ENCODE measurements around the gene TPP1. TPM values are rescaled to one million over a fixed set of nuclear protein-coding genes. Genes with fewer than 3 reads are reported as not detected.

The TPP1 gene
- total and polyA plus RNA-seq, 10 of the 15 experiments (the other 5 are each of a cell fraction or from before 2014, with no cell fraction given), result 7.5 to 64.6 (median 38.3) TPM

- Histone ChIP-seq H3K79me2 (ENCODE audit: control insufficient read depth, insufficient read depth, low read length) (peaks cover 71% of the 10 kb centered on the region), H3K4me1 (ENCODE audit: control insufficient read depth, insufficient read depth, low read length) (peaks cover 17% of the 10 kb centered on the region), H3K4me2 (ENCODE audit: control insufficient read depth, insufficient read depth) (peak overlapping the region; percentile 96), H3K36me3 (ENCODE audit: control insufficient read depth in 2 of 2, insufficient read depth in 2 of 2, low read length in 1 of 2) (peaks cover 10 to 18% of the 10 kb centered on the region in 2 experiments), H4K20me1 (ENCODE audit: control insufficient read depth, insufficient read depth) (no peaks in the 10 kb centered on the region), H3K9ac (ENCODE audit: control insufficient read depth, insufficient read depth, low read length) (peak overlapping the region; percentile 87), H3K27me3 (replicated peaks in 1 of 2; ENCODE audit: control insufficient read depth in 2 of 2, insufficient read depth in 2 of 2, low read length in 1 of 2) (no peaks in the 10 kb centered on the region), H3K27ac (ENCODE audit: control insufficient read depth, insufficient read depth) (peak overlapping the region; percentile 85), H2AFZ (ENCODE audit: control insufficient read depth, low read depth, low read length) (no peak overlapping the region), H3K9me3 (replicated peaks; ENCODE audit: control insufficient read depth, insufficient read depth, low read length) (no peaks in the 10 kb centered on the region), H3K4me3 (peak overlapping the region; percentile 96)
- 54% methylated on average over 7 of the region's 7 CpGs for WGBS (ENCODE audit: insufficient coverage, insufficient replicate concordance, low lambda C conversion rate, missing lambda C conversion rate)
- CTCF ChIA-PET, result interaction anchor here (0.9 to 2.2 kb wide), 6 partner anchors 8 to 104 kb away, joined by 3 to 9 read pairs (median 3); partner anchors contain the start of genes MRPL17 and TPP1
- TF ChIP-seq SRF (IDR thresholded peaks at IDR 0.05; ENCODE audit: low read depth in 2 of 2, low read length in 2 of 2) (no peak), KLF5 (IDR thresholded peaks at IDR 0.05; ENCODE audit: partially characterized antibody) (no peak), NR2F1 (conservative IDR thresholded peaks at IDR 0.05) (no peak)
- DNase-seq (ENCODE audit: low read depth, low spot score) (no peak), FAIRE-seq (no peak), ATAC-seq (no peak)
- intact Hi-C loops (cut with micrococcal nuclease; ENCODE audit: unreplicated experiment), result loop anchor here (2.0 to 10.0 kb wide), 2 partner anchors 72 to 218 kb away; no protein-coding TSS in a partner anchor
- RAD21 ChIA-PET (ENCODE audit: unreplicated experiment), result interaction anchor here (0.7 to 4.8 kb wide), 5 partner anchors 9 to 223 kb away, joined by 3 to 60 read pairs (median 9); partner anchors contain the start of genes MRPL17, TAF10 and TPP1
- SMC1A ChIA-PET (ENCODE audit: uncharacterized antibody, unreplicated experiment), result interaction anchor here (0.7 to 6.2 kb wide), 5 partner anchors 15 to 223 kb away, joined by 3 to 57 read pairs (median 6); partner anchors contain the start of gene MRPL17
- in situ Hi-C loops (cut with MboI), result no loop called here
- POLR2A ChIA-PET, result interaction anchor here (0.6 to 2.2 kb wide), 4 partner anchors 9 to 1079 kb away, joined by 3 to 29 read pairs (median 6); partner anchors contain the start of genes MRPL17 and TPP1
- BruUV-seq (replicated peaks), result TSS peak; percentile 62
Observed at GRCh38 chr11:6602096-6602940, 16.9 kb downstream of the TPP1 start.

GRCh38 chr11:6601041-6601461 is 18.2 kb downstream of the TPP1 start:
- POLR2A ChIA-PET, result no interaction called here
- Histone ChIP-seq H3K36me3 (ENCODE audit: control insufficient read depth in 2 of 2, insufficient read depth in 2 of 2, low read length in 1 of 2) (peaks cover 11 to 18% of the 10 kb centered on the region in 2 experiments), H2AFZ (ENCODE audit: control insufficient read depth, low read depth, low read length) (no peak overlapping the region), H4K20me1 (ENCODE audit: control insufficient read depth, insufficient read depth) (no peaks in the 10 kb centered on the region), H3K27ac (ENCODE audit: control insufficient read depth, insufficient read depth) (no peak overlapping the region), H3K4me1 (ENCODE audit: control insufficient read depth, insufficient read depth, low read length) (peaks cover 6% of the 10 kb centered on the region; the same call in 1 of the 2 replicates), H3K79me2 (ENCODE audit: control insufficient read depth, insufficient read depth, low read length) (peaks cover 61% of the 10 kb centered on the region), H3K9ac (ENCODE audit: control insufficient read depth, insufficient read depth, low read length) (0 out of 2 replicates have a peak overlapping the region, but pooled peaks have one; percentile 4), H3K4me3 (no peak overlapping the region), H3K9me3 (replicated peaks; ENCODE audit: control insufficient read depth, insufficient read depth, low read length) (no peaks in the 10 kb centered on the region), H3K27me3 (replicated peaks in 1 of 2; ENCODE audit: control insufficient read depth in 2 of 2, insufficient read depth in 2 of 2, low read length in 1 of 2) (no peaks in the 10 kb centered on the region), H3K4me2 (ENCODE audit: control insufficient read depth, insufficient read depth) (peak overlapping the region; percentile 96)
- in situ Hi-C loops (cut with MboI) (no loop called here), intact Hi-C loops (cut with micrococcal nuclease; ENCODE audit: unreplicated experiment) (loop anchor here (10.0 kb wide), 1 partner anchor 216 kb away; no protein-coding TSS in a partner anchor)
- SMC1A ChIA-PET (ENCODE audit: uncharacterized antibody, unreplicated experiment), result no interaction called here
- DNase-seq (ENCODE audit: low read depth, low spot score) (no peak), ATAC-seq (no peak), FAIRE-seq (no peak)
- CTCF ChIA-PET, result no interaction called here
- RAD21 ChIA-PET (ENCODE audit: unreplicated experiment), result interaction anchor here (4.8 kb wide), 1 partner anchor 81 kb away, joined by 60 read pairs; the partner anchor contains the start of gene MRPL17
- WGBS (ENCODE audit: insufficient coverage, insufficient replicate concordance, low lambda C conversion rate, missing lambda C conversion rate), result 100% methylated on average over 13 of the region's 13 CpGs
- BruUV-seq (replicated peaks), result no TSS peak
- TF ChIP-seq RAD51 (IDR thresholded peaks at IDR 0.05), result no peak
- TF ChIP-seq ZZZ3 (IDR thresholded peaks at IDR 0.05; ENCODE audit: control insufficient read depth, insufficient read length, low read depth), result no peak
- TF ChIP-seq EZH2 (IDR thresholded peaks at IDR 0.05; ENCODE audit: borderline replicate concordance, control insufficient read depth, low read depth, low read length), result no peak
- no peak for TF ChIP-seq NKRF (conservative IDR thresholded peaks at IDR 0.05)
- no peak for TF ChIP-seq WRNIP1 (IDR thresholded peaks at IDR 0.05; ENCODE audit: borderline replicate concordance, low read depth, low read length)
- TF ChIP-seq HSF1 (IDR thresholded peaks at IDR 0.05; ENCODE audit: low read depth, low read length), result no peak
- TF ChIP-seq SRF (IDR thresholded peaks at IDR 0.05; ENCODE audit: low read depth in 2 of 2, low read length in 2 of 2), result no peak
- no peak for TF ChIP-seq ZNF622 (IDR thresholded peaks at IDR 0.05)
- TF ChIP-seq SIN3A (IDR thresholded peaks at IDR 0.05; ENCODE audit: low read depth, low read length), result no peak
- no peak for TF ChIP-seq KLF5 (IDR thresholded peaks at IDR 0.05; ENCODE audit: partially characterized antibody)

All from GM12878 (cell line).